OCI-LY7 (cell line): Measurements from ENCODE around the gene PIK3R1. TPM values are rescaled to one million over a fixed set of nuclear protein-coding genes. Genes with fewer than 3 reads are reported as not detected.

Experiments used
- BruUV-seq: library from RNA; stranded (reverse); fragments of 400-500 nt; replicated peaks from 2 replicates; lab custom pipeline; 2021; lab: Mats Ljungman, UMichigan
- CTCF ChIA-PET: fragments of 300-600 bp; sonication (Branson Sonifier 250); formaldehyde crosslinking; loops from one replicate; lab custom pipeline; 2022; ENCODE audit warnings: antibody characterized with exemption; ENCODE audit not compliant: unreplicated experiment; lab: Charles Lee
- POLR2A ChIA-PET: fragments of 300-600 bp; sonication (Branson Sonifier 250); formaldehyde crosslinking; loops from one replicate; lab custom pipeline; 2022; ENCODE audit warnings: antibody characterized with exemption; lab: Charles Lee
- DNase-seq: peaks from one replicate; pipeline ENCODE4 v3.0.0-alpha.2; 2015; ENCODE audit warnings: low spot score
- H2AFZ ChIP-seq: fragments of 200-600 bp; sonication (generic), shearing (Covaris generic); 2 replicates; pipeline ENCODE4 v1.6.1; 2014; ENCODE audit warnings: mild to moderate bottlenecking, antibody characterized with exemption, low read length, moderate library complexity
- H3K27ac ChIP-seq: fragments of 200-600 bp; sonication (generic); 2 replicates; pipeline ENCODE4 v1.5.1; 2014; ENCODE audit warnings: mixed run types, low read depth, mild to moderate bottlenecking, moderate library complexity, low read length, inconsistent platforms; ENCODE audit not compliant: poor library complexity, severe bottlenecking
- H3K36me3 ChIP-seq: fragments of 200-600 bp; sonication (generic); 2 replicates; pipeline ENCODE4 v1.6.1; 2014; ENCODE audit warnings: mild to moderate bottlenecking, antibody characterized with exemption, low read length, moderate library complexity, mixed read lengths; ENCODE audit not compliant: insufficient read depth
- H3K4me1 ChIP-seq: fragments of 200-600 bp; sonication (generic); 2 replicates; pipeline ENCODE4 v1.5.1; 2014; ENCODE audit warnings: mild to moderate bottlenecking, low read length; ENCODE audit not compliant: insufficient read depth, poor library complexity, severe bottlenecking
- H3K4me2 ChIP-seq: fragments of 200-600 bp; sonication (generic); 2 replicates; pipeline ENCODE4 v1.6.1; 2014; ENCODE audit warnings: mild to moderate bottlenecking, low read length
- H3K4me3 ChIP-seq: fragments of 200-600 bp; sonication (generic); 2 replicates; pipeline ENCODE4 v1.5.1; 2014; ENCODE audit warnings: mild to moderate bottlenecking, low read depth, low read length; ENCODE audit not compliant: poor library complexity, severe bottlenecking
- H3K79me2 ChIP-seq: fragments of 200-600 bp; sonication (generic); 2 replicates; pipeline ENCODE4 v1.6.1; 2016; ENCODE audit warnings: low read depth, mild to moderate bottlenecking, low read length, moderate library complexity, mixed read lengths; ENCODE audit not compliant: insufficient read depth
- H3K9me2 ChIP-seq: fragments of 200-600 bp; sonication (generic); 2 replicates; pipeline ENCODE4 v1.6.1; 2016; ENCODE audit warnings: mild to moderate bottlenecking, low read length, mixed read lengths; ENCODE audit not compliant: insufficient read depth
- H3K9me3 ChIP-seq: fragments of 200-600 bp; sonication (generic); 2 replicates; pipeline ENCODE4 v1.6.1; 2014; ENCODE audit warnings: mild to moderate bottlenecking, mixed run types, low read length, mixed read lengths
- H4K20me1 ChIP-seq: fragments of 200-600 bp; sonication (generic); 2 replicates; pipeline ENCODE4 v1.6.1; 2014; ENCODE audit warnings: mild to moderate bottlenecking, antibody characterized with exemption, low read length, moderate library complexity, mixed read lengths; ENCODE audit not compliant: insufficient read depth
- CTCF ChIP-seq: fragments of 200-600 bp; sonication (generic); conservative IDR thresholded peaks from 2 replicates; pipeline ENCODE4 v1.5.1; 2014; ENCODE audit warnings: mild to moderate bottlenecking, antibody characterized with exemption, low read length, moderate library complexity, mixed read lengths
- EZH2phosphoT487 ChIP-seq: fragments of 200-600 bp; sonication (generic); IDR thresholded peaks from 2 replicates; pipeline ENCODE4 v1.6.1; 2018; ENCODE audit warnings: low read depth, borderline replicate concordance, mild to moderate bottlenecking, mixed run types, antibody characterized with exemption, low read length, moderate library complexity, mixed read lengths
- intact Hi-C: fragments of 100-400 bp; cut with micrococcal nuclease; formaldehyde crosslinking; loops from one replicate; pipeline ENCODE4 v1.10.0; 2022; ENCODE audit not compliant: unreplicated experiment
- total RNA-seq, 2 experiments: library from RNA; depleted of rRNA in 1 of 2; stranded (reverse); fragments of >200 nt in 1 of 2; shearing (Covaris generic) in 1 of 2; gene quantifications; 2 replicates each; pipeline ENCODE4 v1.2.3, GENCODE V29; 2014 to 2022

Gene PIK3R1
- total RNA-seq, 2 experiments from 2014 or later: 15.8 to 43.4 TPM

GRCh38 chr5:68343421-68343826, 127.9 kb downstream of the PIK3R1 start:
- no peaks in the 10 kb centered on the region for H3K9me2 ChIP-seq
- ChIA-PET CTCF (no interaction called here), POLR2A (no interaction called here)
- no peak overlapping the region for H3K27ac ChIP-seq
- H3K36me3 ChIP-seq: no peaks in the 10 kb centered on the region
- no peaks in the 10 kb centered on the region for H3K4me1 ChIP-seq
- H4K20me1 ChIP-seq: no peaks in the 10 kb centered on the region
- H3K4me2 ChIP-seq: no peak overlapping the region
- no peak overlapping the region for H2AFZ ChIP-seq
- no peak for TF ChIP-seq EZH2phosphoT487
- TF ChIP-seq CTCF: no peak
- no TSS peak for BruUV-seq
- no peaks in the 10 kb centered on the region for H3K79me2 ChIP-seq
- no peak for DNase-seq
- no peak overlapping the region for H3K4me3 ChIP-seq
- H3K9me3 ChIP-seq: no peaks in the 10 kb centered on the region
- intact Hi-C loops: no loop called here

- no peaks in the 10 kb centered on the region for H3K36me3 ChIP-seq
- CTCF ChIA-PET: no interaction called here
- no peak for DNase-seq
- H3K27ac ChIP-seq: no peak overlapping the region
- H3K4me3 ChIP-seq: no peak overlapping the region
- H3K9me3 ChIP-seq: no peaks in the 10 kb centered on the region
- BruUV-seq: no TSS peak
- no peaks in the 10 kb centered on the region for H4K20me1 ChIP-seq
- TF ChIP-seq CTCF: no peak
- no peak for TF ChIP-seq EZH2phosphoT487
- no peaks in the 10 kb centered on the region for H3K79me2 ChIP-seq
- no peaks in the 10 kb centered on the region for H3K4me1 ChIP-seq
- H2AFZ ChIP-seq: no peak overlapping the region
- POLR2A ChIA-PET: no interaction called here
- no peak overlapping the region for H3K4me2 ChIP-seq
- intact Hi-C loops: no loop called here
- no peaks in the 10 kb centered on the region for H3K9me2 ChIP-seq
Measured at GRCh38 chr5:68344447-68345111, 129.0 kb downstream of the PIK3R1 start.

GRCh38 chr5:68345171-68345570, 129.6 kb downstream of the PIK3R1 start:
- no peaks in the 10 kb centered on the region for H4K20me1 ChIP-seq
- TF ChIP-seq CTCF (no peak), EZH2phosphoT487 (no peak)
- no peaks in the 10 kb centered on the region for H3K36me3 ChIP-seq
- no peak overlapping the region for H3K4me3 ChIP-seq
- CTCF ChIA-PET: no interaction called here
- no peaks in the 10 kb centered on the region for H3K9me2 ChIP-seq
- no peaks in the 10 kb centered on the region for H3K9me3 ChIP-seq
- H3K27ac ChIP-seq: no peak overlapping the region
- no peaks in the 10 kb centered on the region for H3K4me1 ChIP-seq
- POLR2A ChIA-PET: no interaction called here
- intact Hi-C loops: no loop called here
- no peaks in the 10 kb centered on the region for H3K79me2 ChIP-seq
- H3K4me2 ChIP-seq: no peak overlapping the region
- no peak overlapping the region for H2AFZ ChIP-seq
- BruUV-seq: no TSS peak
- DNase-seq: no peak
